OCI-M2 (cell line): Measurements from ENCODE around the gene HIBCH.
"Not testable (repeated sequence)": the region's sequence is repeated elsewhere in the genome, so short reads cannot be mapped to it uniquely, and the experiment has no call there.

Experiments
- DNase-seq: peaks from one replicate; lab custom pipeline; 2025; ENCODE audit not compliant: unreplicated experiment; lab: John Stamatoyannopoulos, UW

The HIBCH gene

DNA sequence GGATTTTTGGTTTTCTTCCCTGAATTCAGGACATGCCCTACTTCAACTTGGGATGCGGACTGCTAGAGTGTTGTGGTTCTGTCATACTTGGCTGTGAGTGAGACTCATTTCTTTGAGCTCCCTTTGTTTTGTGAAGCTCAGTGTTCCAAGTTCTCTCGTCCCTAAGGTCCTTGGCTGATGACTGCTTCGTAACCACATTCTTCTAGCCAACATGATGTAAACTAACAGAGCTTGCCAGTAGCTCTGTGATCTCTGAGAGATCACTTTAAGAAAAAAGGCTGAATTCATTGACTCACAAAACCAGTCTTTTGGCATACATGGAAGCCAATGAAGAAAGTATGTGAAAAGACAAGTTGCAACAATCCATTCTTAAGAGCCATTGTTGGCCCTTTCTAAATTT is 160.2 kb downstream of the HIBCH start:
- no peak for DNase-seq

GRCh38 chr2:190158798-190159434 is 160.7 kb downstream of the HIBCH start:
- no peak for DNase-seq

DNA sequence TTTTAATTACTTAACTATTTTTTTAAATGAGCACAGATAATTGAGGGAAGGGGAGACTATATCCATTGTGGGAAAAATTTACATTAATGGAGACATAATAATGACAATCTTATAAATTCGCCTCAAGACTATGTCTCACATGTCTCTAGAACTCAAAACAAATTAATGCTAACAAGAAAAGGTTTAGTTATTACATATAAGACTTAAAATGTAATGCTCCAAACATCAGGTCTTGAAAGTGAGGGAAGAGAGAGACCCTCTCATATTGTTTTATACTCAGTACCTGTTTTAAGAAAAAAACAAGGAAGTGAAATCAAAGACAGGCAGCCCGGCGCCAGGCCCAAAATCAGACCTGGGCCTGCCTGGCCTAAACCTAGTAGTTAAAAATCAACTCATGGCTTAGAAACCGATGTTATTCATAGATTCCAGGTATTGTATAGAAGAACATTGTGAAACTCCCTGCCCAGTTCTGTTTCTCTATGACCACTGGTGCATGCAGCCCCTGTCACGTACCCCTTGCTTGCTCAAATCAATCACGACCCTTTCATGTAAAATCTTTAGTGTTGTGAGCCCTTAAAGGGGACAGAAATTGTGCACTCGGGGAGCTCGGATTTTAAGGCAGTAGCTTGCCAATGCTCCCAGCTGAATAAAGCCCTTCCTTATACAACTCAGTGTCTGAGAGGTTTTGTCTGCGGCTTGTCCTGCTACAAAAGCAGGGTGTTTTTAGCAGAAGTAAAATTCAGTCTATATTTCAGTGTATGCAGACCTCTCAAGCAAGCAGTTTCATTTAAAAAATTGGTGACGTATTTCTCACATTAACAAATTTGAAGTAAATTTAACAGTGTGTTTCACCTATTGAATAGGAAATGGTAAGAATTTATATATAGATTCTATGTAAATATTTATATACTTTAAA is 161.8 kb downstream of the HIBCH start:
- DNase-seq, result not testable (repeated sequence)

GRCh38 chr2:190156530-190157212 is 163.0 kb downstream of the HIBCH start:
- no peak for DNase-seq
